HG03575 (cell line): ENCODE results near the gene ATP2B2.

ENCODE experiments used
- ATAC-seq: cut with Tn5 transposase; IDR thresholded peaks from one replicate; pipeline ENCODE4 v1.9.1; 2021; ENCODE audit not compliant: unreplicated experiment, insufficient number of reproducible peaks, low FRiP score; ENCODE audit errors: extremely low read depth

The ATP2B2 gene

DNA sequence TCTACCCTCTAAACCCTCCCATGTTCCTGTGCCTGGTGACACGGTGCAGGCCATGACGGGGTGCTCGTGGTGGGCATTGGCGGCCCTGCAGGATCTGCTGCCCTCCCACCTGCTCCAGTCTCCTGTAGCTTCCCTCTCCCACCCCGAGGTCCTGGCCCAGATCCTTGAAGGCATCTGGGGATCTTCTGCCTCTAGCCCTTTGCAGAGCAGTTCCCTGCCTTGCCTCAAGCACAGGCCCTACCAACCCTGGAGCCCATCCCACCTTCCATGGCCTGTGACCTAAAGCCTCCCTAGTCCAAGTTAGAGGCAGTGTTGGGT is 157.0 kb downstream of the ATP2B2 start:
- ATAC-seq: no peak

DNA sequence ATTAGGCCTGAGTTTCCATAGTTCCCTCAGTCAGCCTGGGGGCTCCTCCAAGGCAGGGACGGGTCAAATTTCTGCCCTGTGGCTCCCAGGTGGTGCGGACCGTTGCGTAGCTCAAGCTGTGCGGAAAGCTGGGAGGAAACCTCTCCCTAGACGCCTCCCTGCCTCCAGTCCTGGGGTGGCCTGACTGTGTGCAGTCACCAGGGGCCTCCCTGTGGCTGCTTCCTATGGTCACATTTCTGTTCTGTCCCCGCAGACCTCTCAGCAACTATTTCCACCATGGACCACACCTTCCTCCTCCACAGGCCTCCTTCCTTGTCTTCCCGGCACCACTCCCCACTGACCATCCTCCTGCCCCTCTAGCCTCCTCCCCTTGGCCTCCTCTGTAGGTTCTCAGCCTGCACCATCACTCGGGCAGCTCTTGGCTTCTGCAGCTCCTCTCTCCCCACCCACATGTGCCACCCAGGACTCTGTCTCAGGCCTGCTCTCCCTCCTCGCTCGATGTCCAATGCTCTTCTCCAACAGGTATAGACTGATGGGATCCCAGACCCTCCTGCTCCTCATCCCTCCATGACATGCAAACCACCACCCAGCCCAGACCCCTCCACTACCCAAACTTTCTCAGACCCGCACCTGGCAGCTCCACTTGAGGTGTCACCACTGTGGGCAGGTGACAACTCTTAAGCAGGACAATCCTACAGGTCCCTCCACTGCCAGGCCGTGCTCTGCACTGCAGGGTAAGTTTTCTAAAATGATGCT is 157.6 kb downstream of the ATP2B2 start:
- no peak for ATAC-seq

- no peak for ATAC-seq
Measured at GRCh38 chr3:10345911-10346310, 159.5 kb downstream of the ATP2B2 start.

DNA sequence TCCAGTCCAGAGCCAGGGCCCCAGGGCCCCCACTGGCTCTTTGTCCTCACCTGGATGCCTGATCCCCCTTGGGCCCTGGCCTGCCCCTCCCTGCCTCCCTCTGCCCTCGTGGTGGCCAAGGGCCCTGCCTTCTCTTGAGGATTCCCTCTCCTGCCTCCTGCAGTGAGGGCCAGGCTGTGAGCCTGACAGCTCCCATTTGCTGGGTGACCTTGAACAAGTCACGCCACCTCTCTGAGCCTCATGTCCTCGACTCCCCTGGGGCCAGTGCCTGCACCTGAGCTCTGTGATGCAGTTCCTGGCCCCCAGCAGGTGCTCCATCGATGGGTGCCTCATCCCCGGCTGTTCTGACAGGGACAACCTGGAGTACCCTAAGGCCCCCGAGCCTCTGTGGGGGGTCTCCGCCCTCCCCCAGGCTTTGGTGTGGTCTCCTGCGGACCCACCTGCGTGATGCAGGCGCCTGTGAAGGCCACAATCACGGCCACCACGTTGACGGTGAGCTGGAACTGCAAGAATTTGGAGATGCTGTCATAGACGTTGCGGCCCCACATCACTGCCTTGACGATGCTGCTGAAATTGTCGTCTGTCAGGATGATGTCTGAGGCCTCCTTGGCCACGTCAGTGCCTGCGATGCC is 160.3 kb downstream of the ATP2B2 start:
- ATAC-seq: no peak

DNA sequence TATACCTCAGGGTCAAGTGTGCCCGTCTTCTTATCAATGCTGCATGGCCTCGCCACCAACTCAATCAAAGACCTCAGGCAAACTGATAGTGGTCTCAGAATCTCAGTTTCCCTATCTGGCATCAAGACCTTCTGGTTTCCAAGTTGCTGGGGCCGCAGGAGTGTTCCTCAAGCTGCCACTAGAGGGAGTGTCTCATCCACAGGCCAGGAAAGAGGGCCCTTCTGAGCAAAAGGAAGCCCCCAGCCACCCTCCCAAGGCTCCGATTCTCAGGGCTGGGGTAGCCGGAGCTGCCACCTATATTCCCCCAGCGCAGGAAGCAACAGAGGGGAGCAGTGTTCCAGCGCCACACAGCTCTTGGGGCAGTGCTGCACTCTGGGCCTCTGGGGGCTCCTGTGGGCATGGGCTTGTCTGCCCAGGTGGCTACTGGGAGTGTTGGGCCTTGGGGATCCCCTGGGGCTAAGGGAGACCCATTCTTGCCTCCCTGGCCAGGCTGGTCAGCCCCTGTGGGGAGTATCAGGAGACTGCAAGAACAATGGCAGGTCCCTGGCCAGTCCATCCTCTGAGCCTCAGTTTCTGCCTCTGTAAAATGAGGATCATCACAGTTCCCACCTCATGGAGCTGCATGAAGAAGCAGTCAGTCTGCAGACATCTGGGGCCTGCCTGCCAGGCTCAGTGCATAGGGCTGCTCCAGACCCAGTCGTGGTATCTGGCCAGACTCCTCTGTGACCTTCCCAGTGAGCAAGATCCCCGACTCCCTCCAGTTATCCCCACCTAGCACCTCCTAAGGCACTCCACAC is 161.0 kb downstream of the ATP2B2 start:
- ATAC-seq: no peak

DNA sequence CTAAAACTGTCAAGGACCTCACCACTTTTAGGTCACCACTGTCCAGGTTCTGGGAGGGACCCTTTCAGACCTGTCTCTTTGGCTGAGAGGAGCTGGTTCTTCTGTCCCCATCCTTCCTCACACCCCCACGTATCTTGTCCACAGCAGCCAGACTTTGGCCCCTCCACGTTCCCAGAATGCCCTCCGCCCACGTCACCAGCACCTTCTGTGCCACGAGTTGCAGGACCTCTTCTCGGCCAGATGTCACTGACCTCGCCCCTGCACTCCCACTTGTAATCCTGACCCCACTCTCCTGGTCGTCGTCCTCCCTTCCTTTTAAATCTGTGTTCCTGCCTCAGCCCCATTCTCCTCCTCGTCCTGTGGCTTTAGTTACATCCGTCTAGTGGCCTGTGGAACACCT is 161.9 kb downstream of the ATP2B2 start:
- no peak for ATAC-seq

- ATAC-seq: no peak
Measured at GRCh38 chr3:10342781-10343180, 162.6 kb downstream of the ATP2B2 start.

- no peak for ATAC-seq
Measured at GRCh38 chr3:10341901-10342398, 163.4 kb downstream of the ATP2B2 start.

- ATAC-seq: no peak
Measured at GRCh38 chr3:10340476-10340875, 164.9 kb downstream of the ATP2B2 start.

GRCh38 chr3:10340046-10340445 is 165.3 kb downstream of the ATP2B2 start:
- no peak for ATAC-seq

DNA sequence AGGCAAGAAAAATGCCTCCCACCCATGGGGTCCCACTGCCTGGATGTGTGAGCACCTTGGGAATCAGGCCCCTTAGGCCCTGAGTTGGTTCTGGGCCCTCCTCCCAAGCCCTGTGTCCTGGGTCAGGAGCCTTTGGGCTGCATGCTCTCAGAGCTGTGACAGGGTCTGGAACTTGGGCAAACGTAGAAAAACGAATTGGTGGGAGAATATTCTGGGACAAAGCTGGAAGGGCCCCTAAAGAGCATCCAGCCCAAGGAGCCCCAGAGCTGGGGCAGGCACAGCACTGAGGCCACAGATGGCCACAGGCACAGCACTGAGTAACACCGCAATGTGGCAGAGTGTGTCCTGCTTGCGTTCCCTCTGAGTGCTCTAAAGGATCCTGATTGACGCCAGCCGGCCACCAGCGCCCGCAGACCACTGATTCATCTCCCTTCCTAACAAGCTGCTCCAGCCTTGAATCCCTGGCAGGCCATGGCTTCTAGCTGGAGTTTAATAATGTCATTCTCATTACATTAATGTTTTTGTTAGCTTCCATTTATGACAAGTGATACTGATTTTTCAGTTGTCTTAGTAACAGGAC is 165.9 kb downstream of the ATP2B2 start:
- ATAC-seq: no peak

GRCh38 chr3:10338591-10339353 is 166.6 kb downstream of the ATP2B2 start:
- ATAC-seq: no peak

DNA sequence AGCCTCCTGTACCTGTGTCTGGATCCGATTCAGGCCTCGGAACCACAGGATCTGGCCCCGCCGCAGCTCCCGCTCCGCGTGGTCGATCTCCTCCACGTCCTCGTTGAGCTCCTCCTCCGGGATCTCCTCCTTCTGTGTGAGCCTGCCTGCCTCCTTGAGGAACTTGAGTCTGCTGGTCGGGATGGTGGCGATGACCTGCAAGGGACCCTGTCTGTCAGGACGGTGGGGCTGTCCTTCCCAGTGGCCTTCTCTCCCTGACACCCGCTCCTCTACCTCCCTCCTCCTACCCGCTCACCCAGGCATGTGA is 167.3 kb downstream of the ATP2B2 start:
- ATAC-seq: no peak

- no peak for ATAC-seq
Measured at GRCh38 chr3:10337323-10338163, 167.8 kb downstream of the ATP2B2 start.

DNA sequence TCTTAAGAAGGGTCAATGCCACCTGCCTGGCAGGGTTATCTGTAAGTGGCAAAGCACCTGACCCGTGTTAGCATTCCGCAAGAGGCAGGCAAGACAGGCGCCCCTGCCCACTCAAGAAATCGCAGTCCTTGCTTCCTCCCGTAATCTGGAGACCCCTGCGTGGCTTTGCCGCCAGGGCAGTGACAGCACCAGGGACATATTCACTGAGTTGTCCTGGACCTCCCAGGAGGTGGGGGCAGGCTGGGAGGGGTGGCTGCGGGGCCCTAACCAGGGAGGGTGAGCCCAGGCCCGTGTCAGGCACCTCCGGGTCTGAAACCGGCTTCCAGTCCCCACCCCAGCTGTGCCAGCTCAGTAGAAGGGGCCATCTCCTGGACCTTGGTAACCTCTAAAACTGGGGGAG is 168.6 kb downstream of the ATP2B2 start:
- no peak for ATAC-seq

DNA sequence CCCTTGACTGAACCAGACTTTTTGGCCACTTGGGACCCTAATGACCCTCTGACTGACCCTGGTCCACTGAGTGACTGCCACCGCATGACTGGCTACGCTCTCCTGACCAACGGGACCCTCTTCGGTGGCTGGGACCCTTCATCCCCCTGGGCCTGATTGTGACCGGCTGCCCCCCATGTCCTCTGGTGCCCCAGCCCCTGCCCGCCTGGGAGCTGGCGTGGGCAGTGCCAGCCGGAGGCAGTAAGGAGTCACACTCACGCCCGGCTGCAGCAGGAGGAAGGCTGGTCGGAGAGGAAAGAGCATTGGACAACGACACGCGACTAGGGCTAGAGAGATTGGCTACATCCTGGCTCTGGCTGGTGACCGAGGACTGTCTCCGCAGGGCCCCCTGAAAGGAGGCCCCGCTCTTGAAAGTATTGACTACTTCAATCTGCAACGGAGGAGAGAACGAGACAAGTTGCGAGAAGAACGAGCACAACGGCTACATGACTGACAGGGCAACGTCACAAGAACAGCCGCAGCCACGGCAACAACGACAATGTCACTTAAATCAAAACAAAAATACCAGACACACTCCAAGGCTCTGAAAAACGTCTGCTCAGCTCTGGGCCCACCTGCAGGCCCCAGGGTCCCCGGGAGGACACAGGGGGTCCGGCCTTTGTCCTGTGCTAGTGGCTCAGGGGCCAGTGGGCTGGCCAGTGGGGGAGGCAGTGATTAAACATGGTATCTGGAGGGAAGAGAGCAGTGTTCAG is 169.3 kb downstream of the ATP2B2 start:
- ATAC-seq: no peak

DNA sequence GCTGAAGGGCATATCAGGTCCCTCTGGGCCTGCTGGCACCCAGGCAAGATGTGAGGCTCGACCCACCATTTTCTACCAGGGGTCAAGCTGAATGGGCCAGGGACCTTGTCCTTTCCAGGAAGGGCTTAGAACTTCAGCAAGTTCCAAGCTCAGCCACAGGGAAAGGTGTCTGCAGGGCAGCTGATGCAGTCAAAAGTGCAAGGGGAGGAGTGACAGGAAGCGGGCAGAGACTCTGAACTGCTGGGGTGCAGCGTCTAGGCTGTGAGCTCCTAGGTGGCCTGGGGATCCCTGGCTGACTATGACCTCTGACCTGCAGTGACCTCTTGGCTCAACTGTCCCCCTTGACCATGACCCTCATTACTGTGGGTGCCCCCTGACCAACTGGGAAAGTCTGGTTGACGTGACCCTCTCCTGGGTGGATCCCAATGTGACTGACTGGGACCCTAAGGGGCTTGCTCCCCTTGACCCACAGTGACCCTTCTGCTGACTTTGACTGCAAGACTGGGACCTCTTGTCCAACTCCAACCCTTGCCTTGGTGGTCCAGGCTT is 170.1 kb downstream of the ATP2B2 start:
- no peak for ATAC-seq
